Ovary (tissue), 9 donors: Measurements from ENCODE around the gene RPGRIP1L. TPM values are rescaled to one million over a fixed set of nuclear protein-coding genes. Genes with fewer than 3 reads are reported as not detected.
"Not testable (repeated sequence)": the region's sequence is repeated elsewhere in the genome, so short reads cannot be mapped to it uniquely, and the experiment has no call there.

Source experiments
- DNase-seq, 5 donors: peaks; one replicate each; pipeline ENCODE4 v3.0.0-alpha.2; 2019 to 2020
- H3K27ac ChIP-seq, 2 donors: fragments of 200-600 bp; one replicate each; pipeline versions ENCODE4 v1.5.1 to v1.8.0; 2019 to 2022
- H3K27me3 ChIP-seq: fragments of 200-600 bp; one replicate; pipeline ENCODE4 v1.8.0; 2022
- H3K36me3 ChIP-seq: fragments of 200-600 bp; sonication (generic); one replicate; pipeline ENCODE4 v1.5.1; 2019
- H3K4me1 ChIP-seq: one replicate; pipeline ENCODE4 v1.8.1; 2013; ENCODE audit warnings: mild to moderate bottlenecking, moderate library complexity; ENCODE audit not compliant: insufficient read depth
- H3K4me3 ChIP-seq: fragments of 200-600 bp; sonication (generic); one replicate; pipeline ENCODE4 v1.5.1; 2017
- H3K9me3 ChIP-seq, 2 donors: fragments of 200-600 bp in 1 of 2; sonication (generic) in 1 of 2; one replicate each; pipeline versions ENCODE4 v1.5.1 to v1.8.1; 2013 to 2019; ENCODE audit warnings: mild to moderate bottlenecking in 1 of 2, moderate library complexity in 1 of 2
- CTCF ChIP-seq, 3 donors: fragments of 450-650 bp in 2 of 3; fragments of 200-600 bp in 1 of 3; IDR thresholded peaks; one replicate each; pipeline versions ENCODE4 v1.5.1 to v1.8.0; 2016 to 2022; ENCODE audit warnings: antibody characterized with exemption in 3 of 3, mild to moderate bottlenecking in 1 of 3
- EP300 ChIP-seq: sonication (generic); formaldehyde crosslinking; IDR thresholded peaks from one replicate; pipeline ENCODE4 v1.6.1; 2017; ENCODE audit warnings: antibody characterized with exemption
- POLR2A ChIP-seq: fragments of 450-650 bp; IDR thresholded peaks from one replicate; pipeline ENCODE4 v1.6.1; 2017; ENCODE audit warnings: antibody characterized with exemption, mild to moderate bottlenecking, moderate library complexity
- WGBS, 3 donors: extraction: QIAGEN DNeasy Blood & Tissue Kit in 1 of 3; methylation state at CpG; one replicate each; pipeline versions ENCODE4 v1.1.5 to v1.1.7; 2013 to 2017; 5-methylcytosine and 5-hydroxymethylcytosine counted together
- intact Hi-C, 4 donors: fragments of 100-400 bp; cut with DNase I; formaldehyde crosslinking; loops; one replicate each; pipeline versions ENCODE4 v1.11.0 to v1.15.1; 2022 to 2023
- polyA plus RNA-seq, 2 donors: library from polyadenylated mRNA; stranded (reverse); fragments of 200-250 nt in 1 of 2; fragments of 350-450 nt in 1 of 2; fragmentation: Illumina TruSeq in 1 of 2; extraction: RNeasy Lipid Tissue Mini Kit (QIAGEN cat#74804) in 1 of 2; gene quantifications; one replicate each; pipeline ENCODE4 v1.2.3, GENCODE V29; 2013 to 2014
- total RNA-seq, 7 donors: library from RNA; depleted of rRNA in 2 of 7; stranded (reverse); fragments of >200 nt in 2 of 7; fragmentation: NEBNext Ultra II Directional in 3 of 7; extraction: Animal tissue kit (Norgen Biotek cat#: 25700) in 3 of 7; gene quantifications; one replicate each; pipeline versions ENCODE4 v1.1.0 to v1.2.4, GENCODE V29; 2016 to 2023
- donor health status: DM: no; HTN: no; CAD: no; lungs with moderate emphysema.
- donor health status: DM: no; HTN: no; CAD: no.
- donor health status: Bipolar disorder and iron deficiency.
- donor health status: DM: yes; HTN: yes; CAD: no.
- donor health status: DM: no; HTN: no; CAD: no.
- donor health status: DM: yes; HTN: yes; CAD: no.

Gene RPGRIP1L
- total and polyA plus RNA-seq, 9 donors = 1.7 to 12.1 (median 7.7) TPM

- H3K27ac ChIP-seq = no peak overlapping the region
- no peak for DNase-seq
- WGBS, 3 donors = 51 to 60% (median 53%) methylated on average over 3 of the region's 3 CpGs
- intact Hi-C loops = no loop called here
- H3K4me3 ChIP-seq = no peak overlapping the region
- H3K27me3 ChIP-seq = no peaks in the 10 kb centered on the region
- no peaks in the 10 kb centered on the region for H3K9me3 ChIP-seq
- H3K4me1 ChIP-seq = no peaks in the 10 kb centered on the region
- TF ChIP-seq POLR2A = no peak
- TF ChIP-seq CTCF (IDR thresholded peaks at IDR 0.05) = no peak
- no peak for TF ChIP-seq EP300
- H3K36me3 ChIP-seq = no peaks in the 10 kb centered on the region
Measured at GRCh38 chr16:53686710-53687109, 16.9 kb downstream of the RPGRIP1L start.

GRCh38 chr16:53685334-53685733 lies 18.3 kb downstream of the RPGRIP1L start:
- intact Hi-C loops, H3K36me3 ChIP-seq, H3K4me1 ChIP-seq, H3K27me3 ChIP-seq, H3K4me3 ChIP-seq, DNase-seq, H3K27ac ChIP-seq, H3K9me3 ChIP-seq: not testable (repeated sequence)
- WGBS, 3 donors = 98 to 100% (median 100%) methylated on average over 3 of the region's 3 CpGs

GRCh38 chr16:53681354-53681753 lies 22.3 kb downstream of the RPGRIP1L start:
- no peaks in the 10 kb centered on the region for H3K36me3 ChIP-seq
- H3K4me3 ChIP-seq = no peak overlapping the region
- TF ChIP-seq POLR2A = no peak
- no peak for TF ChIP-seq CTCF (IDR thresholded peaks at IDR 0.05)
- no peak for TF ChIP-seq EP300
- no peaks in the 10 kb centered on the region for H3K4me1 ChIP-seq
- no peaks in the 10 kb centered on the region for H3K27me3 ChIP-seq
- H3K27ac ChIP-seq = no peak overlapping the region
- DNase-seq = no peak
- WGBS, 3 donors = 61 to 86% (median 64%) methylated on average over 2 of the region's 2 CpGs
- no peaks in the 10 kb centered on the region for H3K9me3 ChIP-seq
- intact Hi-C loops = no loop called here

- intact Hi-C loops = no loop called here
- 90 to 92% (median 91%) methylated on average over 2 of the region's 2 CpGs for WGBS, 3 donors
- H3K27me3 ChIP-seq = no peaks in the 10 kb centered on the region
Measured at GRCh38 chr16:53680756-53681155, 22.9 kb downstream of the RPGRIP1L start.

More at GRCh38 chr16:53680756-53681155, 22.9 kb downstream of the RPGRIP1L start:
- H3K4me3 ChIP-seq = no peak overlapping the region
- no peaks in the 10 kb centered on the region for H3K4me1 ChIP-seq
- TF ChIP-seq CTCF (IDR thresholded peaks at IDR 0.05) (no peak), EP300 (no peak), POLR2A (no peak)
- no peaks in the 10 kb centered on the region for H3K36me3 ChIP-seq
- no peak for DNase-seq
- H3K9me3 ChIP-seq = no peaks in the 10 kb centered on the region
- H3K27ac ChIP-seq = no peak overlapping the region
